ENCODE results near the gene RNF125. TPM values are rescaled to one million over a fixed set of nuclear protein-coding genes. Genes with fewer than 3 reads are reported as not detected.
"Not testable (repeated sequence)": the region's sequence is repeated elsewhere in the genome, so short reads cannot be mapped to it uniquely, and the experiment has no call there.

The RNF125 gene
- total and polyA plus RNA-seq, 5 donors = 1.1 to 2.7 (median 2.1) TPM

DNA sequence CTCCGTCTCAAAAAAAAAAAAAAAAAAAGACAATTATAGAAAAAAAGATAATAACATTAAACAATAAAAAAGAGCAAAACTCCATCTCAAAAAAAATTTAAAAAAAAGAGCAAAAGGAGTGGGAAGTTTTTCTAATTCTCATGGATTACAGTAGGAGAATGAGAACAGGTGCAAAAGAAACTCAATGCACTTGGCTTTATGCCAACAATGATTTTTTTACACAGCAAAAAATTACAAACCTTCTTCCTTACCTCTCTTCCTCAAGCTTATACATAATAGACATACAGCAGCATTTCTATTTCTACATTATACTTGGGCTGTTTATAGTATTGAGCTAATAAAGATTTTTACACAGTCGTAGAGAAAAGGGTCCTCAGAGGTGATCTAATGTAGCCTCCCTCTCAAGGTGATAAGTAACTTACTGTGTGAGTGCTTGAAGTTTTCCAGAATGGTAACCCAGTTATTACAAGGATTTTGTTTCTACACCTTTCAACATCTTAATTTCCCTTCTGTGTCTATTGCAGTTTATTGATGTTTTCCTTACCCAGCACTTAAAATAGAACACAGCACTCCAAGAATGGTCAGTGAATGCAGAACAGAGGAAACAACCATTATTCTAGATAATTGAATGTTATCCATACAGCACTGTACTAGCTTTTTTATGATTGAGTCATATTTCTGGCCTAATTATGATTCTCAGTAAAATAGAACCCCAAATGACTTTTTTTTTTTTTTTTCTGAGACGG lies 38.2 kb downstream of the RNF125 start:
- intact Hi-C loops (cut with DNase I) = no loop called here
- no peak for ATAC-seq
- 83% methylated on average over 3 of the region's 3 CpGs for WGBS

DNA sequence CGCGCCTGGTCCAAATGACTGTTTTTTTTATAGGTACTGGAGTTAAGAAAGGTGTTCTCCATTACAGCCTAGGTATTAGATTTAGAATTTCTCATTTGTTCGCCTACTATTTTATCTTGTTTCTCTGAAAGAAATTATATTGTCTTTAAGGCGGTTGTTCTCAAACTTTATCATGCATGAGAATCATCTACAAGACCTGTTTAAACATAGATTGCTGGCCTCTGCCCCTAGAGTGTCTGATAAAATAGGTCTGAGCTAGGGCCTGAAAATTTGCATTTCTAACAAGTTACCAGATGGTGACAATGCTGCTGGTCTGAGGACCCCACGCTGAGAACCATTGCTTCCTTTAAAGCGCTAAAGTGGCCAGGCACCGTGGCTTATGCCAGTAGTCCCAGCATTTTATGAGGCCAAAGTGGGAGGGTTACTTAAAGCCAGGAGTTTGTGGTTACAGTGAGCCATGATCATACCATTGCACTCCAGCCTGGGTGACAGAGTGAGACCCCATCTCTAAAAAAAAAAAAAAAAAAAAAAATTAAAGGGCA lies 39.1 kb downstream of the RNF125 start:
- H3K4me1 ChIP-seq (ENCODE audit: control insufficient read depth, insufficient read depth, low read length) = no peaks in the 10 kb centered on the region
- intact Hi-C loops (cut with DNase I) = no loop called here
- ATAC-seq (no peak), DNase-seq (no peak)
- H3K27ac ChIP-seq (ENCODE audit: low read length) = no peak overlapping the region
- H3K27me3 ChIP-seq (ENCODE audit: control insufficient read depth, insufficient read depth) = no peaks in the 10 kb centered on the region
- no peak overlapping the region for H3K4me3 ChIP-seq (ENCODE audit: low read length)
- WGBS = 75% methylated on average over 7 of the region's 7 CpGs
- H3K9me3 ChIP-seq (ENCODE audit: control insufficient read depth, low read length) = no peaks in the 10 kb centered on the region

More for the DNA sequence above, 38.2 kb downstream of the RNF125 start:
- H3K4me3 ChIP-seq (ENCODE audit: low read length) = no peak overlapping the region
- H3K9me3 ChIP-seq (ENCODE audit: control insufficient read depth, low read length) = no peaks in the 10 kb centered on the region
- DNase-seq = no peak
- H3K27me3 ChIP-seq (ENCODE audit: control insufficient read depth, insufficient read depth) = no peaks in the 10 kb centered on the region
- no peaks in the 10 kb centered on the region for H3K4me1 ChIP-seq (ENCODE audit: control insufficient read depth, insufficient read depth, low read length)
- H3K27ac ChIP-seq (ENCODE audit: low read length) = no peak overlapping the region

DNA sequence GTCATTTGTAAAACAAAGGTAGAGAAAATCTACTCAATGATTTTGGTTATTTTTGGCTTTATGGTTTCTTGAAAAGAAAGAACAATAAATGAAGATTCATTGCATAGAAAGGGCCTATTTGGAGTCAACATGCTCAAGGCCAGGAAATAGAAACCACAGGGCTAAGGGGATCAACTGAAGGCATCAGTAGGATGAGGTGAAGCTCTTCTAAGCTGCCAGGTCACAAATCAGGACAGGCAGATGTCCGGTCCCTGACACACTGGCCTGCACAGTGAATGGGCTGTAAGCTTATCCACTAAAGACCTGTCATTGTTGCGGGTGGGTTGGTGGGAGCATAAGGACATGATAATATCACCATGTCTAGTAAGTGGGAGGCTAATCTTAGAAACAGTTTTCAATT lies 41.4 kb downstream of the RNF125 start:
- no peak overlapping the region for H3K4me3 ChIP-seq (ENCODE audit: low read length)
- H3K27me3 ChIP-seq (ENCODE audit: control insufficient read depth, insufficient read depth) = no peaks in the 10 kb centered on the region
- no peak for ATAC-seq
- no peak for DNase-seq
- no peaks in the 10 kb centered on the region for H3K4me1 ChIP-seq (ENCODE audit: control insufficient read depth, insufficient read depth, low read length)
- no peaks in the 10 kb centered on the region for H3K9me3 ChIP-seq (ENCODE audit: control insufficient read depth, low read length)
- H3K27ac ChIP-seq (ENCODE audit: low read length) = no peak overlapping the region
- WGBS = 89% methylated on average over 2 of the region's 2 CpGs
- intact Hi-C loops (cut with DNase I) = no loop called here

DNA sequence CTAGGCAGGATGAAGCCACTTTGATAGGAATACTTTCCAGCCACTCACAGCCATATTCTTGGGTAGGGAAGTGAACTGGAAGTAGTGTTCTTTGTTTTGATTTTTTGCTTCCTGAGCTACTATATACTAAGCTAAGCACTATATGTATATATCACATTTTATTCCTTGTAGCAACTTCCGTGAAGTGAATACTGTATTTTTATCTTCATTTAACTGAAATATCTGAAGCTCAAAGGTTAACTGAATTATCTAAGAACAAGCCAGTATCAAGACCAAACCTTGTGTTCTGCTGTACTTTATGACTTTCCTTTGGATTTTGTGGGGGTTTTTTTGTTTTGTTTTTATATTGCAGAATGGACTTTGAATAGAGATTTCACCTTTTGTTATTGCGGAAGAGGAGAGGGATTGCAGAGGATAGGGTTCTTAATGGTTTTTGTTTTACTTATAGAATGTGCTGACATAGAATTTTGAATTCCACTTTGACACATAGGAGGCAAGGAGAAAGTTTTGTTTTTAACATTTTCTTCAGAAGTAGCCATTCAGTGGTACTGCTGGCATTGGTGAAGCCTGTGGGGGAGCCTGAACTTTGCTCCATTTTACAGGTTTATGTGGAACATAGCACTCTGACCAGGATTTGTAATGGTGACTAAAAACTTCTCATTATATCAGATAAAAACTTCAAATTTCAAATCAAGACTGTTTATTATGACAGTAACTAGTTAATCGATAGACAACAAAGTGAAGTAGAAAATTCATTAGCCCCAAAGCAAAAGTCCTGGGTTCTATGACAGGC lies 48.9 kb downstream of the RNF125 start:
- Histone ChIP-seq H3K4me1 (ENCODE audit: control insufficient read depth, insufficient read depth, low read length) (no peaks in the 10 kb centered on the region), H3K27ac (ENCODE audit: low read length) (no peak overlapping the region), H3K4me3 (ENCODE audit: low read length) (no peak overlapping the region), H3K27me3 (ENCODE audit: control insufficient read depth, insufficient read depth) (no peaks in the 10 kb centered on the region), H3K9me3 (ENCODE audit: control insufficient read depth, low read length) (no peaks in the 10 kb centered on the region)
- DNase-seq (no peak), ATAC-seq (no peak)
- 95% methylated on average over 3 of the region's 3 CpGs for WGBS
- intact Hi-C loops (cut with DNase I) = no loop called here

DNA sequence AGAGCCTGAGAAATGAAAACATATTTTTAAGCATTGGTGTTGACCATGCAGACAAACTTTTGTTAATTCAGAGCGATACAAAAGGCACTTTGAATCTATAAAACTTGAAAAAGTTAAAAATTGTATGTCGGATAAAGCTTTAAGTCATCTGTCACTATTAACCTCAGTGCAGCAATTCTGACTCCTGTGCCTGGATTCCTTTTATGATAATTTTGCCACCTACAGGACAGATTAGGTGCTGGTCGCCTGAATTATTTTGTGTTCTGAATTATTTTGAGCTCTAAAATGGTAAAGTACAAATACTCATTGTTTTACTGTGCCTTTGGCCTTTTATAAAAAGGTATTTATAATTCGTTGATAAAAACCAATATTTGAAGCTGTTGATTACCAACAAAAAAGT lies 53.7 kb downstream of the RNF125 start:
- intact Hi-C loops (cut with DNase I) = no loop called here
- ATAC-seq = no peak
- Histone ChIP-seq H3K4me3 (ENCODE audit: low read length) (no peak overlapping the region), H3K4me1 (ENCODE audit: control insufficient read depth, insufficient read depth, low read length) (no peaks in the 10 kb centered on the region), H3K9me3 (ENCODE audit: control insufficient read depth, low read length) (no peaks in the 10 kb centered on the region), H3K27me3 (ENCODE audit: control insufficient read depth, insufficient read depth) (no peaks in the 10 kb centered on the region), H3K27ac (ENCODE audit: low read length) (no peak overlapping the region)
- no peak for DNase-seq
- WGBS = 56% methylated on average over 4 of the region's 4 CpGs

DNA sequence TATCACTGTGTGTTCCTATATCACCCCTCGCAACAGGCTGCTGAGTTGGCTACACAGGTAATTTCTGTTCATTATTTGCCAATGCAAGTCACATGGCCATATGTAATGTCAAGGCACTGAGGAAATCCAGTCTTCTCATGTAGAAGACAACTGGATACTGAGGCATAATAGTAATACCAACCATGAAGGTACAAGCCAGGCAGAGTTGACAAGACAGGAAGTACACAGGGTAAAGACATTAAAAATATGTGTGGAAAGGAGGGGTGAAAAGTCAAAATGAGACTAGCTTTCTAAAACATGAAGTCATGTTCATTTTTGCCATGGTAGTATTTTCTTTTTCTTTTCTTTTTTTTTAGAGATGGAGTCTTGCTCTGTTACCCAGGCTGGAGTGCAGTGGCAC lies 55.6 kb downstream of the RNF125 start:
- H3K4me3 ChIP-seq (ENCODE audit: low read length) = no peak overlapping the region
- ATAC-seq = no peak
- DNase-seq = no peak
- intact Hi-C loops (cut with DNase I) = no loop called here
- H3K27me3 ChIP-seq (ENCODE audit: control insufficient read depth, insufficient read depth) = no peaks in the 10 kb centered on the region
- 100% methylated on average over 1 of the region's 1 CpG for whole genome bisulfite sequencing
- no peaks in the 10 kb centered on the region for H3K9me3 ChIP-seq (ENCODE audit: control insufficient read depth, low read length)
- H3K4me1 ChIP-seq (ENCODE audit: control insufficient read depth, insufficient read depth, low read length) = no peaks in the 10 kb centered on the region
- no peak overlapping the region for H3K27ac ChIP-seq (ENCODE audit: low read length)

DNA sequence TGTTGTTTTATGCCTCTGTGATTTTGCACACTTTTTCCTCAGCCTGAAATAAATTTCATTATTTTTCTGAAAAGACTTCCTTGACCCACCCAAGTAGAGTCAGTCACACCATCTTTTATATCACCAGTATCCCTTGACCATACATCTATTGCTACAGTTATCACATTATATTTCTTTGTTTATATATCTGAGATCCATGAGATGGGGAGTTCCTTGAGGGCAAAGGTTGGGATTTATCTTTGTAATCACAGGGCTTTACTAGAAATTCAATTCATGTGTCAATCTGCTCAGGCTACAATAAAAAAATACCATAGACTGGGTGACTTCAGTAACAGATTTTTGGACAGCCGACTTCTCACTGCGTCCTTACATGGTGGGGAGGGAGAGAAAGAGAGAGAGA lies 60.2 kb downstream of the RNF125 start:
- no peak for ATAC-seq
- no peaks in the 10 kb centered on the region for H3K4me1 ChIP-seq (ENCODE audit: control insufficient read depth, insufficient read depth, low read length)
- H3K27ac ChIP-seq (ENCODE audit: low read length) = no peak overlapping the region
- no peak overlapping the region for H3K4me3 ChIP-seq (ENCODE audit: low read length)
- WGBS = 92% methylated on average over 2 of the region's 2 CpGs
- no peak for DNase-seq
- intact Hi-C loops (cut with DNase I) = no loop called here
- H3K27me3 ChIP-seq (ENCODE audit: control insufficient read depth, insufficient read depth) = no peaks in the 10 kb centered on the region
- H3K9me3 ChIP-seq (ENCODE audit: control insufficient read depth, low read length) = no peaks in the 10 kb centered on the region

DNA sequence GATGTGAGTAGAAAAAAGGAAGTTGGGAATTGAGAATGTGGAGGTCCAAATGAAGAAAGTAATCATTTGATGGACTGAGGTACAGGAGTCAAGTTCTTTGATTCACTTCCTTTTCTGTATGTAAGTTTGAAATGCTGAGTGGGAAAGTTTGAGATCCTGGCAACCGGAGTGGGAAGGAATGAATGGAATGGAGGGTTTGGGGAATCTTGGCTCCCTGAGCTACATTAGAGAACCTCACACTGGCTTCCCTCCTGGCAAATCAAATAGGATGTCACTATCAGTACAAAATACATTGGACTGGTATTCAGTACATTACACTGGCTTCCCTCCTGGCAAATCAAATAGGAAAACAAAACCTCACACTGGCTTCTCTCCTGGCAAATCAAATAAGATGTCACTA lies 63.3 kb downstream of the RNF125 start:
- Histone ChIP-seq H3K4me3 (ENCODE audit: low read length) (no peak overlapping the region), H3K27ac (ENCODE audit: low read length) (no peak overlapping the region), H3K27me3 (ENCODE audit: control insufficient read depth, insufficient read depth) (no peaks in the 10 kb centered on the region), H3K9me3 (ENCODE audit: control insufficient read depth, low read length) (no peaks in the 10 kb centered on the region), H3K4me1 (ENCODE audit: control insufficient read depth, insufficient read depth, low read length) (no peaks in the 10 kb centered on the region)
- no peak for DNase-seq
- intact Hi-C loops (cut with DNase I) = no loop called here
- WGBS = 42% methylated on average over 1 of the region's 1 CpG
- no peak for ATAC-seq

DNA sequence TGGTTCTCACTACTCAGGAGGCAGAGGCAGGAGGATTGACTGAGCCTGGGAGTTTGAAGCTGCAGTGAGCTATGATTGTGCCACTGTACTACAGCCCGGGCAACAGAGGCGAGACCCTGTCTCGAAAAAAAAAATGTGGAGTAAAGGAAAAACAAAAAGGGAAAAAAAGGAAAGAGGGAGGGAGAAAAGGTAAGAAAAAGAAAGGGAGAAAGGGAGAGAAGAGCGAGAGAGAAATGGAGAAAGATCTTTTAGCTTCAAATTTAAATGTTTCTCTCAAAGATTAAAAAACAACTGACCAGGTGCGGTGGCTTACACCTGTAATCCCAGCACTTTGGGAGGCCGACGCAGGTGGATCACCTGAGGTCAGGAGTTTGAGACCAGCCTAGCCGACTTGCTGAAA lies 65.2 kb downstream of the RNF125 start:
- Histone ChIP-seq H3K4me1 (ENCODE audit: control insufficient read depth, insufficient read depth, low read length) (no peaks in the 10 kb centered on the region), H3K27ac (ENCODE audit: low read length) (no peak overlapping the region), H3K27me3 (ENCODE audit: control insufficient read depth, insufficient read depth) (no peaks in the 10 kb centered on the region), H3K9me3 (ENCODE audit: control insufficient read depth, low read length) (no peaks in the 10 kb centered on the region), H3K4me3 (ENCODE audit: low read length) (no peak overlapping the region)
- no peak for DNase-seq
- 97% methylated on average over 8 of the region's 8 CpGs for WGBS
- ATAC-seq = no peak
- intact Hi-C loops (cut with DNase I) = no loop called here

DNA sequence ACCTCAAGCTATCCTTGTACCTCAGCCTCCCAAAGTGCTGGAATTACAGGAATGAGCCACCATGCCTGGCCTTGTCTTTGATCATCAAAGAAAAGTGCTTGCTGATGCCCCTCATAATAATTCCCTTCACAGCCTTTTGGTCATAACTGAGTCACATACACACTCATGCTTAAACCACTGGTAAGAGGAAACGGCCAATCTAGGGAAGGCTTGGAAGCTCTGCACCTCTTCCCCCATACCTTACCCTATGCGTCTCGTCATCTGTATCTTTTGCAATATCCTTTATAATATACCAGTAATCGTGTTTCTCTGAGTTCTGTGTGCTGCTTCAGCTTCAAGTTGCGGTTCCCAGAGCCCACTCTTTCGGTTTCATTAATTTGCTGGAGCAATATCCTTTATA lies 68.3 kb downstream of the RNF125 start:
- ATAC-seq = no peak

DNA sequence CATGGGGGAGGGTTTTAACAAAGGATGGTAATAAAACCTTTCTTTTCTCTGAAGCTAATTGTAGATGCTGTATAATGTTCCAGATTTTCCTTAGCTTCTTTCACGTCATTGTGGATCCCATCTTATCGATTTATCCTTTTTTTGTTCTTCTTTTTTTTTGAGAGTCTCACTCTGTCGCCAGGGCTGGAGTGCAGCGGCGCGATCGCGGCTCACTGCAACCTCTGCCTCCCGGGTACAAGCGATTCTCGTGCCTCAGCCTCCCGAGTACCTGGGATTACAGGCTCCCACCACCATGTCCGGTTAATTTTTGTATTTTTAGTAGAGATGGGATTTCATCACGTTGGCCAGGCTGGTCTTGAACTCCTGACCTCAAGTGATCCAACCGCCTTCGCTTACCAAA lies 72.2 kb downstream of the RNF125 start:
- not testable (repeated sequence) for H3K4me3 ChIP-seq (ENCODE audit: low read length); ATAC-seq; H3K27me3 ChIP-seq (ENCODE audit: control insufficient read depth, insufficient read depth); DNase-seq; H3K4me1 ChIP-seq (ENCODE audit: control insufficient read depth, insufficient read depth, low read length); H3K27ac ChIP-seq (ENCODE audit: low read length); H3K9me3 ChIP-seq (ENCODE audit: control insufficient read depth, low read length)
- intact Hi-C loops (cut with DNase I) = loop anchor here in 1 of 4 donors (10.0 kb wide), 1 partner anchor 146 kb away; the partner anchor contains the start of gene TRAPPC8
- 96% methylated on average over 16 of the region's 16 CpGs for WGBS

More for the DNA sequence above, 68.3 kb downstream of the RNF125 start:
- no peaks in the 10 kb centered on the region for H3K27me3 ChIP-seq (ENCODE audit: control insufficient read depth, insufficient read depth)
- H3K9me3 ChIP-seq (ENCODE audit: control insufficient read depth, low read length) = no peaks in the 10 kb centered on the region
- no peak overlapping the region for H3K27ac ChIP-seq (ENCODE audit: low read length)
- no peak overlapping the region for H3K4me3 ChIP-seq (ENCODE audit: low read length)
- H3K4me1 ChIP-seq (ENCODE audit: control insufficient read depth, insufficient read depth, low read length) = no peaks in the 10 kb centered on the region
- DNase-seq = no peak
- 76% methylated on average over 6 of the region's 6 CpGs for WGBS
- intact Hi-C loops (cut with DNase I) = no loop called here
